Ascending aorta (tissue), 2 donors: ENCODE measurements around the gene MAP3K5. TPM values are rescaled to one million over a fixed set of nuclear protein-coding genes. Genes with fewer than 3 reads are reported as not detected.
A peak's percentile ranks its signal among the peaks of the same experiment; 100 is the strongest.

ENCODE experiments used
- DNase-seq, 2 donors: peaks; one replicate each; pipeline ENCODE4 v3.0.0-alpha.2; 2019; ENCODE audit warnings: low spot score in 2 of 2
- H3K27ac ChIP-seq, 2 donors: fragments of 200-600 bp; sonication (generic); one replicate each; pipeline ENCODE4 v1.5.1; 2016 to 2017; ENCODE audit warnings: mild to moderate bottlenecking in 1 of 2
- H3K27me3 ChIP-seq: fragments of 200-600 bp; sonication (generic); one replicate; pipeline ENCODE4 v1.5.1; 2017
- H3K36me3 ChIP-seq, 2 donors: fragments of 200-600 bp; sonication (generic); one replicate each; pipeline ENCODE4 v1.5.1; 2016
- H3K4me1 ChIP-seq, 2 donors: fragments of 200-600 bp; sonication (generic); one replicate each; pipeline ENCODE4 v1.5.1; 2016 to 2017; ENCODE audit warnings: mild to moderate bottlenecking in 1 of 2
- H3K4me3 ChIP-seq, 2 donors: fragments of 200-600 bp; sonication (generic); one replicate each; pipeline ENCODE4 v1.5.1; 2016 to 2017; ENCODE audit warnings: mild to moderate bottlenecking in 1 of 2
- H3K9me3 ChIP-seq, 2 donors: fragments of 200-600 bp; sonication (generic); one replicate each; pipeline ENCODE4 v1.5.1; 2016
- intact Hi-C: fragments of 100-400 bp; cut with DNase I; formaldehyde crosslinking; loops from one replicate; pipeline ENCODE4 v1.15.1; 2023
- total RNA-seq: library from RNA; depleted of rRNA; stranded (reverse); fragments of >200 nt; gene quantifications from one replicate; pipeline ENCODE4 v1.1.0, GENCODE V29; 2016
- TF ChIP-seq, protein P1 (sequence below), 3 experiments: fragments of 200-600 bp in 2 of 3; fragments of 450-650 bp in 1 of 3; sonication (generic) in 2 of 3; IDR thresholded peaks; one replicate each; pipeline ENCODE4 v1.5.1; 2016 to 2019; ENCODE audit warnings: antibody characterized with exemption in 3 of 3, mild to moderate bottlenecking in 1 of 3, moderate library complexity in 1 of 3

Gene MAP3K5
- total RNA-seq, 1 donor from 2014 or later: 40.9 TPM

DNA sequence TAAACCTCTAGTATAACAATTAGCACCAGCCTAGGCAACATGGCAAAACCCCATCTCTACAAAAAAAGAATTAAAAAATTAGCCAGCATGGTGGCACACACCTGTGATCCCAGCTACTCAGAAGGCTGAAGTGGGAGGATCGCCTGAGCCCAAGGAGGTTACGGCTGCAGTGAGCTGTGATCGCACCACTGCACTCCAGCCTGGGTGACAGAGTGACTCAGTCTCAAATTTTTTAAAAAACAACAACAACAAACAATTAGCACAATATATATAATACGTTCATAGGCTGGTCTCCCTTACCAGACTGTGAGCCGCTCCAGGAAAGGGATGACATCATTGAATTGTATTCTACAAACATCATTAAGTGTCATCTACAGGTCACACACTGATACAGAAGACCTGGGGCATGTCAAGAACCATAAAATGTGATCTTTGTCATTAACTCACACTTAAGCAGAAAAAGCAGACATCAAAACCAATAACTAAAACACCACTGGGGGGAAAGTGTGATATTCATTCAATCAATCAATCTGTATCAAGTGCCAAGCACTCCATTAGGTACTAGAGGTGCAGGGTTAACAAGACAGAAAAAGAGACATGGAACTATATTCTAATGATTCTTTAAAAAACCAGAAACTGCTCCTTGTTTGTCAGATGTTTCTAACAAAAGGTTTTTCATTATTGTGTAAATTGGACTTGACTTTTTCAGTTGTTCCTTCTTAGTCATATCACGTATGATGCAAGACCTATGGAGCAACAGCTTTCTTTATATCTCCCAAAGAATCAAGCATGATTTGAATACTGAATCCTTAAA is 17.8 kb downstream of the MAP3K5 start:
- Histone ChIP-seq H3K9me3 (no peaks in the 10 kb centered on the region), H3K36me3 (no peaks in the 10 kb centered on the region), H3K27ac (peak overlapping the region; percentile 49 to 72), H3K4me1 (peaks cover 17 to 57% of the 10 kb centered on the region in 2 donors), H3K27me3 (no peaks in the 10 kb centered on the region), H3K4me3 (no peak overlapping the region)
- DNase-seq: no peak
- intact Hi-C loops: loop anchor here (5.0 kb wide), 1 partner anchor 37 kb away; no protein-coding TSS in a partner anchor
- TF ChIP-seq, protein P1, sequence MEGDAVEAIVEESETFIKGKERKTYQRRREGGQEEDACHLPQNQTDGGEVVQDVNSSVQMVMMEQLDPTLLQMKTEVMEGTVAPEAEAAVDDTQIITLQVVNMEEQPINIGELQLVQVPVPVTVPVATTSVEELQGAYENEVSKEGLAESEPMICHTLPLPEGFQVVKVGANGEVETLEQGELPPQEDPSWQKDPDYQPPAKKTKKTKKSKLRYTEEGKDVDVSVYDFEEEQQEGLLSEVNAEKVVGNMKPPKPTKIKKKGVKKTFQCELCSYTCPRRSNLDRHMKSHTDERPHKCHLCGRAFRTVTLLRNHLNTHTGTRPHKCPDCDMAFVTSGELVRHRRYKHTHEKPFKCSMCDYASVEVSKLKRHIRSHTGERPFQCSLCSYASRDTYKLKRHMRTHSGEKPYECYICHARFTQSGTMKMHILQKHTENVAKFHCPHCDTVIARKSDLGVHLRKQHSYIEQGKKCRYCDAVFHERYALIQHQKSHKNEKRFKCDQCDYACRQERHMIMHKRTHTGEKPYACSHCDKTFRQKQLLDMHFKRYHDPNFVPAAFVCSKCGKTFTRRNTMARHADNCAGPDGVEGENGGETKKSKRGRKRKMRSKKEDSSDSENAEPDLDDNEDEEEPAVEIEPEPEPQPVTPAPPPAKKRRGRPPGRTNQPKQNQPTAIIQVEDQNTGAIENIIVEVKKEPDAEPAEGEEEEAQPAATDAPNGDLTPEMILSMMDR (IDR thresholded peaks at IDR 0.05): no peak

DNA sequence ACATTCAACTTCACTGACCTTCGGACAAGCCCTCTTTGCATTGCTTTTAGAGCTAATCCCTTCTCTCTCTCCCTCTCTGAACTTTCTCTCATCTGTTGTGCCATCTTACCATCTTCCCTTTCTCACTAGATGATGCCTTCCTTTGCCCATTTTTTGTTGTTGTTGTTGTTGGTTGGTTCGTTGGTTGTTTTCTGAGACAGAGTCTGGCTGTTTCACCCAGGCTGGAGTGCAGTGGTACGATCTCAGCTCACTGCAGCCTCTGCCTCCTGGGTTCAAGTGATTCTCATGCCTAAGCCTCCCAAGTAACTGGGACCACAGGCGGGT is 18.8 kb downstream of the MAP3K5 start:
- intact Hi-C loops: loop anchor here (5.0 kb wide), 1 partner anchor 36 kb away; no protein-coding TSS in a partner anchor
- Histone ChIP-seq H3K36me3 (no peaks in the 10 kb centered on the region), H3K27me3 (no peaks in the 10 kb centered on the region), H3K4me3 (no peak overlapping the region), H3K4me1 (peaks cover 17 to 55% of the 10 kb centered on the region in 2 donors), H3K9me3 (no peaks in the 10 kb centered on the region), H3K27ac (peak overlapping the region; percentile 49 to 72)
- TF ChIP-seq, protein P1 (IDR thresholded peaks at IDR 0.05): no peak
- no peak for DNase-seq

DNA sequence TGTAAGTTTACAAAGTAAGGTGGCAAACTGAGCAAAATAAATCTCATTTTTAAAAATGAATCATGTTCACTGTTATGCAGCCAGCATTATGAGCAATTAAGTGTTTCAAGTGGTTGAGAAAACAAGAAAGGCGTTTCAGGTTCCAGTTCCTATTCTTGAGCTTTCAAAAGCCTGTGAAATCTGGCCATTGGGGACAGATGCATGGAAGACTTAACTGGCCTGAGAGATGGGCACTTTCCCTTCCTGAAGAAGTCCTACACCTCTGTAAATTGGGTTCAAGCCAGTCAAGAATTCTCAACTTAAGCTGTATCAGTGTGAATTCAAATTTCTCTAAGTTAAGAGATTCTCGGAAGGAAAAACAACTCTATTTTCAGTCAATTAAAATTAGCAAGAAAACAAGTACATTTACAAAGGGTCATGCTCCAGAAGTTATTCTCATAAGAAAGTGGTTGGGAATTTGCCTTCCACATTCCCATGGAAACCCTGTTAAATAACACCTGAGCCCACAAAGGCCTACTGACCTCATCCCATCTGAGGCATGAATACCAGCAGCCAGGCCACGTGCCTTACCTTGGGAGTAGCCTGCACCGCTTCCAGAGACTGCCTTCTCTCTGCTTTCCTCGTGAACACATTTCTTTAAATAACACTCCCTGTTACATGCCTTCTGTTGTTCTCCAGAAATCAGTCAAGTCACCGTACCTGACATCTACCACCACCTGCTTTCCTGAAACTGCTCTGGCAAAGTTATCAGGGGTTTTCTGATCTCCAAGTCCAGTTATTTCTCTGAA is 19.4 kb downstream of the MAP3K5 start:
- Histone ChIP-seq H3K27me3 (no peaks in the 10 kb centered on the region), H3K27ac (peak overlapping the region; percentile 49 to 72), H3K4me3 (peak overlapping the region in 1 of 2 donors; percentile 8), H3K36me3 (no peaks in the 10 kb centered on the region), H3K9me3 (no peaks in the 10 kb centered on the region), H3K4me1 (peaks cover 17 to 57% of the 10 kb centered on the region in 2 donors)
- TF ChIP-seq, protein P1 (IDR thresholded peaks at IDR 0.05): no peak
- intact Hi-C loops: loop anchor here (5.0 kb wide), 1 partner anchor 36 kb away; no protein-coding TSS in a partner anchor
- DNase-seq: no peak

DNA sequence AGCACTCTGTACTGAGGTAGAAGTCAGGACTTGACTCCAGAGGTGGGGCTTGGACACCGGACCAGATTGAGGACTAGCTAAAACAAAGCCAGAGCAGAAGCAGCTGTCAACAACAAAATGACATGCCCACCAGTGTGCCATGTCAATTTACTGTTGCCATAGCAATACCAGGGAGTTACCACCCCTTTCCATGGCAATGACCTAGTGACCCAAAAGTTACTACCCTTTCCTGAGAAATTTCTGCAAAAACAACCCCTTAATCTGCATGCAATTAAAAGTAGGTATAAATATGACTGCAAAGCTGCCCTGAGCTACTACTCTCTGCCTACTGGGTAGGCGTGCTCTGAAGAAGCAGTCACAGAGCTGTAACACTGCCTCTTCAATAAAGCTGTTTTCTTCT is 21.0 kb downstream of the MAP3K5 start:
- H3K27ac ChIP-seq: peak overlapping the region in 1 of 2 donors; percentile 15
- no peak for DNase-seq
- TF ChIP-seq, protein P1 (IDR thresholded peaks at IDR 0.05): no peak
- no peaks in the 10 kb centered on the region for H3K27me3 ChIP-seq
- H3K36me3 ChIP-seq: no peaks in the 10 kb centered on the region
- peaks cover 17 to 60% of the 10 kb centered on the region in 2 donors for H3K4me1 ChIP-seq
- no peaks in the 10 kb centered on the region for H3K9me3 ChIP-seq
- intact Hi-C loops: loop anchor here (5.0 kb wide), 1 partner anchor 34 kb away; no protein-coding TSS in a partner anchor
- H3K4me3 ChIP-seq: no peak overlapping the region

DNA sequence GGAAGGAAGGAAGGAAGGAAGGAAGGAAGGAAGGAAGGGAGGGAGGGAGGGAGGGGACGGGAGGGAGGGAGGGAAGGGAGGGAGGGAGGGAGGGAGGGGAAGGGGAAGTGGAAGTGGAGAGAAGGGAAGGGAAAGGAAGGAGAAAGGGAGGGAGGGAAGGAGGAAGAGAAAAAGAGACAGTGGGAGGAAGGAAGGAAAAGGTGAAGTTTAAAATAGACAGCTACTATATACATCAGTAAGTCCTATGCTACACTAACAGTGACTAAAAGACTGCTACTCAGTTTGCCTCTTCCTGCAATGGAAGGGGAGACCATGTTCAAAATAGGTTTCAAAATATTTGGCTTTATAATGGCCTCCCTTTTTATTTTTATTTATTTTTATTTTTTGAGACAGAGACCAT is 22.5 kb downstream of the MAP3K5 start:
- H3K27ac ChIP-seq: no peak overlapping the region
- H3K9me3 ChIP-seq: no peaks in the 10 kb centered on the region
- H3K36me3 ChIP-seq: no peaks in the 10 kb centered on the region
- intact Hi-C loops: loop anchor here (5.0 kb wide), 1 partner anchor 32 kb away; no protein-coding TSS in a partner anchor
- no peaks in the 10 kb centered on the region for H3K27me3 ChIP-seq
- TF ChIP-seq, protein P1 (IDR thresholded peaks at IDR 0.05): no peak
- H3K4me1 ChIP-seq: peaks cover 20 to 65% of the 10 kb centered on the region in 2 donors
- no peak overlapping the region for H3K4me3 ChIP-seq
- DNase-seq: no peak
